ENCODE data around the gene POC1A.

GRCh38 chr3:52203701-52204100 is 49.5 kb upstream of the POC1A start:
- TF ChIP-seq JUNB (IDR thresholded peaks at IDR 0.05; ENCODE audit: unreplicated experiment) (no peak), EZH2 (IDR thresholded peaks at IDR 0.05; ENCODE audit: low read depth, unreplicated experiment) (no peak), CTCF (conservative IDR thresholded peaks at IDR 0.05; ENCODE audit: low read depth in 2 of 2) (no peak), POLR2AphosphoS5 (IDR thresholded peaks at IDR 0.05; ENCODE audit: low read depth) (no peak), ZNF462 (CRISPR knock-in tag; IDR thresholded peaks at IDR 0.05) (no peak), EZH2phosphoT487 (IDR thresholded peaks at IDR 0.05; ENCODE audit: unreplicated experiment) (no peak), ZNF331 (CRISPR knock-in tag; IDR thresholded peaks at IDR 0.05; ENCODE audit: low read depth) (no peak)

Data from GM23338 (cell line).